Esophagus muscularis mucosa (tissue), 3 donors: ENCODE data around the gene CLSTN1.

Experiments used
- CTCF ChIP-seq, 3 experiments: fragments of 200-600 bp in 2 of 3; fragments of 450-650 bp in 1 of 3; sonication (generic) in 2 of 3; IDR thresholded peaks; one replicate each; pipeline ENCODE4 v1.5.1; 2017 to 2019; ENCODE audit warnings: antibody characterized with exemption in 3 of 3, mild to moderate bottlenecking in 2 of 3, moderate library complexity in 1 of 3
- POLR2A ChIP-seq: fragments of 450-650 bp; IDR thresholded peaks from one replicate; pipeline ENCODE4 v1.6.1; 2017; ENCODE audit warnings: antibody characterized with exemption, moderate library complexity, mild to moderate bottlenecking, low read depth
- POLR2AphosphoS5 ChIP-seq, 2 donors: sonication (generic); formaldehyde crosslinking; IDR thresholded peaks; one replicate each; pipeline ENCODE4 v1.6.1; 2017; ENCODE audit warnings: antibody characterized with exemption in 2 of 2

- TF ChIP-seq POLR2AphosphoS5 (IDR thresholded peaks at IDR 0.05) (no peak), CTCF (IDR thresholded peaks at IDR 0.05) (no peak), POLR2A (no peak)
Observed at GRCh38 chr1:9842781-9843575, 19.2 kb upstream of the CLSTN1 start.
